Effector CD4-positive, alpha-beta T cell (primary cell): ENCODE data around the gene KHNYN.
"Not testable (repeated sequence)": the region's sequence is repeated elsewhere in the genome, so short reads cannot be mapped to it uniquely, and the experiment has no call there.

Experiments used
- DNase-seq: peaks from one replicate; pipeline ENCODE4 v3.0.0-alpha.2; 2020
- total RNA-seq: gene quantifications from one replicate; lab custom pipeline; 2026; lab: John Stamatoyannopoulos, UW

Gene KHNYN
- total RNA-seq, result 212 reads per million, percentile 93 among the genes with 10 or more reads in this experiment

GRCh38 chr14:24429395-24430142 lies at the start of gene KHNYN, which contains the start of gene CBLN3:
Gene KHNYN, plus strand, starts transcription at chr14:24429954. Its CDS starts 777 bp downstream, at chr14:24430731.
Gene CBLN3, minus strand, starts transcription at chr14:24429668. Its CDS starts 614 bp downstream, at chr14:24429054.
- DNase-seq, result peak; percentile 81

- no peak for DNase-seq
These were observed 48.2 kb upstream of the KHNYN start for GRCh38 chr14:24381363-24382063.

DNA sequence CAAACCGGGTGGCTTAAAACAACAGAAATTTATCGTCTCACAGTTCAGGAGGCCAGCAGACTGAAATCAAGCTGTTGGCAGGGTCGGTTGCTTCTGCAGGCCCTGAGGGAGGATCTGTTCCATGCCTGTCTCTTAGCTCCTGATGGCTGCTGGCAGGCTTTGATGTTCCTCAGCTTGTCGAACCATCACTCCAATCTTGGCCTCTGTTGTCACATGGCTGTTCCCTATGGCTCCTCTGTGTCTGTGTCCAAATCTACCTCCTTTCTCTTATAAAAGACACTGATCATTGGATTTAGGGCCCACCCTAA lies 47.7 kb upstream of the KHNYN start:
- DNase-seq, result no peak

DNA sequence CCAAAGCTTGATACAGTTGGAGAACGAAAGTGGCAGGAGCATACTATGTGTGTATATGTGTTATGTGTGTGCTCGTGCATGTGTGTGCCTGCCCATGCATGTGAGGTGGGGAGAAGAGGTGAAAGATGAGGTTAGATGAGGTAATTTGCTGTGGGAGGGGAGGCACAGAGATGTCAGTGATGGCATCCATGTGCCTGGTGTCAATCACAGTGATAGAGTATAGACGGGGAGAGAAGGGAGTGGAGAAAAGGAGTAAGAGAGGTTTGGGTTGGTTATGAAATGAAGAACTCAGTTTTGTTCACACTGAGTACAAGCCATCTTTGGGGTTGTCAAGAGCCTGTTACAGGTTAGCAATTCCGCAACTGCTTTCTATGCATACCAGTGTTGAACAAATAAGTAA lies 45.6 kb upstream of the KHNYN start:
- DNase-seq, result no peak

- no peak for DNase-seq
These were observed 44.2 kb upstream of the KHNYN start for GRCh38 chr14:24385524-24385923.

GRCh38 chr14:24387009-24387345 lies 42.8 kb upstream of the KHNYN start:
- DNase-seq, result no peak

GRCh38 chr14:24387579-24387978 lies 42.2 kb upstream of the KHNYN start:
- DNase-seq, result not testable (repeated sequence)

- DNase-seq, result no peak
These were observed 41.1 kb upstream of the KHNYN start for GRCh38 chr14:24388474-24389179.

DNA sequence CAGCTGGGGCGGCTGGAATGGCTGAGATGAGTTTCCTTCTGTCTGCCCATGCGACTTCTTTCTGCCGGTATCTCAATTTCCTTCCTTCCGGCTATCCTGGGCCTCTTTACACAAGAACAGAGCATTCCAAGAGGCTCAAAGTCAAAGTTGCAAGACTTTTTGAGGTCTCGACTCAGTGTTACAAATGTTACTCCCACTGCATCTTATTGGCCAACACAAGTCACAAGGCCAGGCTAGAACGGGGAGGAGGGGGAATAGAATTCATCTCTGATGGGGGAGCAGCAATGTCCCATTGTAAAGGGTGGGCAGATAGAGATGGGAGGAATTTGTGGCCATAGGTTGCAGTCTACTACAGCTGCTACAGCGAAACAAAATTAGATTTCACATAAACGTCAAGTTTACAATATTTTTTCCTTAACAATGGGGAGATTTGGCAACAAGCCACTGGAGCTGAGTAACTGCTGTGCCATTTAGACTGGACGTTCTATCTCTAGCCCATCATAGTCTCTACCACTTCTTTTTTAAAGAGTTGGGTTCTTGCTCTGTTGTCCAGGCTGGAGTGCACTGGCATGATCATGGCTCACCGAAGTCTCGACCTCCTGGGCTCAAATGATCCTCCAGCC lies 40.4 kb upstream of the KHNYN start:
- DNase-seq, result no peak

DNA sequence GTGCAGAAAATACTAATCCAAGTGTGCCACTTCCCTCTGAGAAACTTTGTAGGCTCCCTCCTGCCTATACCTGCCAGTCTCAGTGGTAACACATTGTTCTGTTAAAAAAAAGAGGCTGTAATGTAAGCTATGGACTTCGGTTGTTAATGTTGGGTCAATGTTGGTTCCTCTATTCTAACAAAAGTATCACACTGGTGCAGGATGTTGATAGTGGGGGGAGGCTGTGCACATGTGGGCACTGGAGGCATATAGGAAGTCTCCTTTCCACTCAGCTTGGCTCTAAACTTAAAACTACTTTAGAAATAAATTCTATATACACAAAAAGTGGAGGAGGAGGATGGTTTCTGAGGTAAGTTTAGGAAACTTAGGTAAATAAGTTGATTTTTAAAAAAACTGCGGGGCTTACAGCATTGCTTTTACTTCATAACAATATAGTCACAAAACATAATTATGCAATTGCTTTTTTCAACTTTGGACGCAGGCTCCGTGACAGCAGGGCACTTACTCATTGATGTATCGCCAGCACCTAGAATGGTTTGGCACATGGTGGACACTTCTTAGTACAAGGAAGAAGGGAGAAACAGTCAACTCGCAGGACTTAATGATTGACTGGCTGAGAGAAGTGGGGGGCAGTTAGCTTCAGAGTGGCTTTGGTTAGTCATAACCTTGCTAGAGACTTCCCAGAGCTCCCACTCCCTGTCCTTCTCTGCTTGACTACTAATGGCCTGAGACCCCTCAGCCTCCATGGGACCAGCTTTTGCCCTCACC lies 38.9 kb upstream of the KHNYN start:
- DNase-seq, result no peak

DNA sequence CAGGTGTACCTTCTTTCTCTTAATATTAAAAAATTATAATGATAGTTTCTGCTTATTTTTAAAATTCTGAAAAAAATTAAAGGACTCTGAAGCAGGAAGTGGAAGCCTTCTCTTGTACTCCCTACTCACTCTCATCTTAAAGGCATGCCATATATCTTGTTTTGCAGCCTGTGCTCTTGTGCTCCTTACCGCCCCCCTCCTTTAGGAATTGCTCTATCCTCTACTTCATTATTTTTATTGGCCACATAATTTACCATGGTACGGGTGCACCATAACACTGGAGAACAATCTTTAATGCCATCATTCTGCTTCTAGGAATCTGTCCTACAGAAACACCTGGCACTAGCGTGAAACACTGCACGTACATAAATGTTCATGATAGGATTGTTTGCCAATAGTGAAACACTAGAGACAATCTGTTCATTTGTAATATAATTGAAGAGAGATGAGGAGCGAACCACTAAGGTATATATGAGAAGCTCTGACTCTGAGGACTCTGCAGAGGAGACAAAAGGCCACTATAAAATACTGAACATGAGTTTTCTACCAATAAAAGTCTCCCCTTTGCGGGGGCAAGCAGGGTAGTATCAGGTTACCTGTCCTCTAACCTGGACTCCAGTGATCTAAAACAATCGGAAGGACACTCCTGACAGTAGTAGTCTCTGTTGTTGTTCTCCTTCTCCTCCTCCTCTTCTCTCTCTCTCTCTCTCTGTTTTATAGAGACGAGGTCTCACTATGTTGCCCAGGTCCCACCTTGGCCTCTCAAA lies 37.2 kb upstream of the KHNYN start:
- DNase-seq, result no peak

GRCh38 chr14:24394275-24394674 lies 35.5 kb upstream of the KHNYN start:
- no peak for DNase-seq

DNA sequence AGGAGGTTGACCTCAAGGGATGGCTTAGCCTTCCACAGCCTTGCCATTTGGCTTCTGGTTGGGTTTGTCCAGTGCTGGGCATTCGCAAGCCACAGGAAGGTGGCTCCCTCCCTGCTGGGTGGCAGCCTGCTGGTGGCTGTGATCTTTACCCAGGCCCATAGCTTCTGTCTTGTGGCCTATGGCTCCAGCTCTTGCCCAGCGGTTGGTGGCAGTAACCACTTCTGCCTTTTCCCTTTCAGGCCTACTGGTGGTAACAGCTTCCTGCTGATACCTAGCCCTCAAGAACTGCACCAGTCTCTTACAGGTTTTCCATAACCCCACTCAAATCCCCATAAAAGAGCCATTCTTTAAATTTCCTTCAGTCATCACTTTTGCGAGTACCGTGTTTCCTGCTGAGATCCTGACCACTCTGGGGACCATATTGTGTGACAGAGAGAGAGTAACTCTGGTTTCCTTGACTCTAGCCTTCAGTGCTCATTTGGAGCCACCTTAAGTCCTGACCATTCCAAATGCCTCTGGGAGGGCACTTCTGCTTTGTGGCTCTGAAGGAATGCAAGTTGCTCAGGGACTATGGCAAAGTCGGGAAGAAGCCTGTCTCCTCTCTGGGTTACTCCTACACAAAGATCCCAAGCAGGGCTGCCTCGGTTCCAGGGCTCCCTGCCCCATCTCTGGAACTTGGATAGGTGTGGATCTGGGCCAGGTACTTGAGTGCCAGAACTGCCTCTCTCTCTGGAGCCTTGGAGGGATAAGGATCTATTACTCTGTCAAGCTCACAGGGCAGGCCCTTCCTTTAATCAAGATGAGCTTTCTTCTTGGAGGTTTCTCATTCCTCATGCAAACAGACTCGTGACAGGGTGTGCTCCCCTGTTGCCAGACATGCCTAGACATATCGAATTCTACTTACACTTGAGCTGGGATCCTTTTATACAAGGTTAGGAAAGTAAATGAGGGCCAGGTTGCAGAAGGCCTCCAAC lies 33.9 kb upstream of the KHNYN start:
- DNase-seq, result no peak

- no peak for DNase-seq
These were observed 32.0 kb upstream of the KHNYN start for GRCh38 chr14:24397639-24398292.

- no peak for DNase-seq
These were observed 31.5 kb upstream of the KHNYN start for GRCh38 chr14:24398293-24398652.

DNA sequence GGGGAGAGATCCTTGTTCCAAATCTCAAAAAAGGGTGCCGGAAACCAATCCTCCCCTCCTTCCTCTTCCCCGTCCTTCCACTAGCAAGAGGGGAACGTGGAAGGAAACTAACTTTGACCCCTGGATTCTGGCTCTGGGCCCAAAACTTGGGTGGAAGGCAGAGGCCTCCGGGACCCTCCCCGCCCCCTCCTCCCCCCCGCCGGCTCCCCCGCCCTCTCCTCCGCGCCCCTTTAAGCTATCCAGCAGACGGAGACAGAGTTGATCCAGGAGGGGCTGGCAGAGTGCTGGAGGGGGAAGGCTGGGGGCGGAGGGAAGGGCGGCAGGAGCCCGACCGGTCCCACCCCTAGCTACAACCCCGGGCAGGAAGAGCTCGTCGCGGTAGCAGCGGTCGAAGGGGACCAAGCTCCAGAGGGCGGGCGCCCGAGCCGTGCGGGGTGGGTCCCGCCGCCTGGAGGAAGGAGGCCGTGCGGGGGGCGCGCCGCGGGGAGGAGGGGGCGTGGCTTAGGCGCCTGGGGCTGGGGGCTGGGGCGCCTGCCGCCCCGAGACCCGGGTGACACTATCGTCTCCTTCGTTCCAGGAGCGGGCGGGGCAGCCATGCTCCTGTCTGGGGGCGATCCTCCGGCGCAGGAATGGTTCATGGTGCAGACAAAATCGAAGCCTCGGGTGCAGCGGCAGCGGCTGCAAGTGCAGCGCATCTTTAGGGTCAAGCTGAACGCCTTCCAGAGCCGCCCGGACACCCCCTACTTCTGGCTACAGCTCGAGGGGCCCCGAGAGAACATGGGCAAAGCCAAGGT lies 30.9 kb upstream of the KHNYN start, which contains the start of gene NYNRIN:
TSS of gene NYNRIN (plus strand) at position 351 of the 794 bp plus-strand sequence. CDS start at position 595, 244 bp downstream.
- peak; percentile 17 for DNase-seq

DNA sequence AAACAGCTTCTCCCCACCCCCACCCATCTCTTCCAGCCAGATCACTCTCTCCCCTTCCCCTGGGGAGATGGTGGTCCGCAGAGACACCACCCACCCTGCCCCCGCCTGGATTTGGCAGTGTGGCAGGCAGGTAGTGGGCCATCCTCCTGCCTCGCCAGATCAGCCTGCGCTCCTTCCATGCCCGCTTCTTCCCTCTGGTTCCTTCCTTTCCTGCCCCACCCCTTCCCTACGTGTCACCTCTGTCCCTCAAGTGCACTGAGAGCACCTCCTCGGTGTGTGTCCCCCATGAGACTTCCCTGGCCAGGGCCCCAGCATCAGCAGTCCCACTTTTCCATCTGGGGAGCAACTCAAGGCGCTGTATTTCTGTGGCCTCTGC lies 30.3 kb upstream of the KHNYN start:
- no peak for DNase-seq

GRCh38 chr14:24399999-24400718 lies 29.6 kb upstream of the KHNYN start:
- no peak for DNase-seq
